Ascending aorta (tissue), 2 donors: ENCODE measurements around the gene PPP6R3. TPM values are rescaled to one million over a fixed set of nuclear protein-coding genes. Genes with fewer than 3 reads are reported as not detected.

Experiments
- DNase-seq, 2 donors: peaks; one replicate each; pipeline ENCODE4 v3.0.0-alpha.2; 2019; ENCODE audit warnings: low spot score in 2 of 2
- H3K27ac ChIP-seq, 2 donors: fragments of 200-600 bp; sonication (generic); one replicate each; pipeline ENCODE4 v1.5.1; 2016 to 2017; ENCODE audit warnings: mild to moderate bottlenecking in 1 of 2
- H3K27me3 ChIP-seq: fragments of 200-600 bp; sonication (generic); one replicate; pipeline ENCODE4 v1.5.1; 2017
- H3K36me3 ChIP-seq, 2 donors: fragments of 200-600 bp; sonication (generic); one replicate each; pipeline ENCODE4 v1.5.1; 2016
- H3K4me1 ChIP-seq, 2 donors: fragments of 200-600 bp; sonication (generic); one replicate each; pipeline ENCODE4 v1.5.1; 2016 to 2017; ENCODE audit warnings: mild to moderate bottlenecking in 1 of 2
- H3K4me3 ChIP-seq, 2 donors: fragments of 200-600 bp; sonication (generic); one replicate each; pipeline ENCODE4 v1.5.1; 2016 to 2017; ENCODE audit warnings: mild to moderate bottlenecking in 1 of 2
- H3K9me3 ChIP-seq, 2 donors: fragments of 200-600 bp; sonication (generic); one replicate each; pipeline ENCODE4 v1.5.1; 2016
- CTCF ChIP-seq, 3 experiments: fragments of 200-600 bp in 2 of 3; fragments of 450-650 bp in 1 of 3; sonication (generic) in 2 of 3; IDR thresholded peaks; one replicate each; pipeline ENCODE4 v1.5.1; 2016 to 2019; ENCODE audit warnings: antibody characterized with exemption in 3 of 3, mild to moderate bottlenecking in 1 of 3, moderate library complexity in 1 of 3
- intact Hi-C: fragments of 100-400 bp; cut with DNase I; formaldehyde crosslinking; loops from one replicate; pipeline ENCODE4 v1.15.1; 2023
- total RNA-seq: library from RNA; depleted of rRNA; stranded (reverse); fragments of >200 nt; gene quantifications from one replicate; pipeline ENCODE4 v1.1.0, GENCODE V29; 2016

The PPP6R3 gene
- total RNA-seq, 1 donor from 2014 or later: 94.7 TPM

DNA sequence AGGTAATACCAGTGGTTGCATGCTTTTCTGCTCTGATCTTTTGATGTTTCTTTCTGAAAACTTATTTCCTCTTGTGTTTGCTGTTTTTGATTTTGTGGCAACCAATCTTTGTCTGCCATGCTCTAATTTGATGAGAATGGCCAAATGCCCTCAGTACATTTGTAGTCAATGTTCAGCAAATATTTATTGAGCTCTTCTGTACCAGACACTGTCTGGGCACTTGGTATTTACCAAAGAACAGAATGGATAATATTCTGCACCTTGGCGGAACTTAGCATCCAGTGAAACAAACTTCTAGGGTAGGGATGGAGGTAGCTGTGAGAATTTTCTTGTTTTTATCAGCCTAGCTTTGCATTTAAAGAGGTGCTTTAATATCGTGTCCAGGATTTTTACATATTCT is 19.6 kb downstream of the PPP6R3 start:
- Histone ChIP-seq H3K4me1 (peaks cover 6 to 35% of the 10 kb centered on the region in 2 donors), H3K9me3 (no peaks in the 10 kb centered on the region), H3K27ac (no peak overlapping the region), H3K4me3 (no peak overlapping the region), H3K27me3 (no peaks in the 10 kb centered on the region), H3K36me3 (no peaks in the 10 kb centered on the region)
- TF ChIP-seq CTCF (IDR thresholded peaks at IDR 0.05): no peak
- no peak for DNase-seq
- intact Hi-C loops: no loop called here

DNA sequence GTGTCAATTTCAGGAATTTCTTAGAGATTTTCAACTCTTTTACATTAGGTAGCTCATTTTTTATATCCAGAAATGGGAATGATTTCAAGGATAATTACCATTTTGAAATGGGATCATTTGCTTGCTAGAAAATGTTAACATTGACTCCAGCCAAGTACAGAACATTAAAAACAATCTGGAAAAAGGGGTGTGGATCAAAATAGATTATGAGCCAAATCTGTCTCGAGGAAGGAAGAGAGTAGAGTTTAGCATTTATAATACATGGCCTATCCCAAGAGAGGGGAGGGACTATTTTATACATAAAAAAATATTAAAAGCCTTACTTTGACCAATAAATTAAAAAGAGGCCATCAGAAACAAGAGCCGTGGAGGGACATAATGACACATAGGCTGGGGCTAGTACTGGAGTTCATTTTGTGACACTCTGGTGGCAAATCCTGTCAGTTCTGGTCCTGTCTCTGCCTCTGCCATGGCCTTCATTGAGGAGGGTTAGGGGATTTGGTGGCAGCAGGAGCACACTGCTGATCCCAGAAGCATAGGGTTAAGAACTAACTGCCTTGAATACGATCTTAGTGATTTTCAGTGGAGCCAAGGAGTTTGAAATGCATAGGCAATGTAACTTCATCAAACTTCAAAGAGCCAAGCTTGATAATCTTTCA is 20.4 kb downstream of the PPP6R3 start:
- intact Hi-C loops: no loop called here
- H3K27ac ChIP-seq: peak overlapping the region in 1 of 2 donors; percentile 54
- no peak overlapping the region for H3K4me3 ChIP-seq
- no peaks in the 10 kb centered on the region for H3K27me3 ChIP-seq
- no peak for TF ChIP-seq CTCF (IDR thresholded peaks at IDR 0.05)
- no peaks in the 10 kb centered on the region for H3K9me3 ChIP-seq
- H3K36me3 ChIP-seq: no peaks in the 10 kb centered on the region
- H3K4me1 ChIP-seq: peaks cover 6 to 35% of the 10 kb centered on the region in 2 donors
- no peak for DNase-seq

GRCh38 chr11:68481579-68482240 is 21.2 kb downstream of the PPP6R3 start:
- peaks cover 6 to 32% of the 10 kb centered on the region in 2 donors for H3K4me1 ChIP-seq
- no peak overlapping the region for H3K4me3 ChIP-seq
- H3K9me3 ChIP-seq: no peaks in the 10 kb centered on the region
- DNase-seq: no peak
- no peaks in the 10 kb centered on the region for H3K27me3 ChIP-seq
- no peaks in the 10 kb centered on the region for H3K36me3 ChIP-seq
- intact Hi-C loops: no loop called here
- TF ChIP-seq CTCF (IDR thresholded peaks at IDR 0.05): no peak
- no peak overlapping the region for H3K27ac ChIP-seq

GRCh38 chr11:68488623-68489022 is 28.1 kb downstream of the PPP6R3 start:
- Histone ChIP-seq H3K9me3 (no peaks in the 10 kb centered on the region), H3K36me3 (no peaks in the 10 kb centered on the region), H3K4me1 (peaks cover 0 to 13% of the 10 kb centered on the region in 2 donors), H3K27ac (no peak overlapping the region), H3K27me3 (no peaks in the 10 kb centered on the region), H3K4me3 (no peak overlapping the region)
- TF ChIP-seq CTCF (IDR thresholded peaks at IDR 0.05): no peak
- no peak for DNase-seq
- intact Hi-C loops: no loop called here

GRCh38 chr11:68495220-68495729 is 34.7 kb downstream of the PPP6R3 start:
- DNase-seq: no peak
- H3K36me3 ChIP-seq: no peaks in the 10 kb centered on the region
- no peak overlapping the region for H3K27ac ChIP-seq
- TF ChIP-seq CTCF (IDR thresholded peaks at IDR 0.05): no peak
- H3K4me3 ChIP-seq: no peak overlapping the region
- peaks cover 8 to 24% of the 10 kb centered on the region in 2 donors for H3K4me1 ChIP-seq
- intact Hi-C loops: no loop called here
- H3K27me3 ChIP-seq: no peaks in the 10 kb centered on the region
- no peaks in the 10 kb centered on the region for H3K9me3 ChIP-seq
